ENCODE measurements around the gene JAKMIP3. TPM values are rescaled to one million over a fixed set of nuclear protein-coding genes. Genes with fewer than 3 reads are reported as not detected.
"Not testable (repeated sequence)": the region's sequence is repeated elsewhere in the genome, so short reads cannot be mapped to it uniquely, and the experiment has no call there.

JAKMIP3 gene
- total RNA-seq, 4 donors from 2014 or later = 0.26 to 1.3 (median 1.2) TPM; not detected in 1

- intact Hi-C loops (cut with DNase I; ENCODE audit: low total_unique reads) = no loop called here
- Histone ChIP-seq H3K36me3 (no peaks in the 10 kb centered on the region), H3K4me3 (no peak overlapping the region), H3K27ac (no peak overlapping the region), H3K4me1 (no peaks in the 10 kb centered on the region), H3K9me3 (no peaks in the 10 kb centered on the region), H3K27me3 (no peaks in the 10 kb centered on the region)
- no peak for DNase-seq
- TF ChIP-seq, protein P1, sequence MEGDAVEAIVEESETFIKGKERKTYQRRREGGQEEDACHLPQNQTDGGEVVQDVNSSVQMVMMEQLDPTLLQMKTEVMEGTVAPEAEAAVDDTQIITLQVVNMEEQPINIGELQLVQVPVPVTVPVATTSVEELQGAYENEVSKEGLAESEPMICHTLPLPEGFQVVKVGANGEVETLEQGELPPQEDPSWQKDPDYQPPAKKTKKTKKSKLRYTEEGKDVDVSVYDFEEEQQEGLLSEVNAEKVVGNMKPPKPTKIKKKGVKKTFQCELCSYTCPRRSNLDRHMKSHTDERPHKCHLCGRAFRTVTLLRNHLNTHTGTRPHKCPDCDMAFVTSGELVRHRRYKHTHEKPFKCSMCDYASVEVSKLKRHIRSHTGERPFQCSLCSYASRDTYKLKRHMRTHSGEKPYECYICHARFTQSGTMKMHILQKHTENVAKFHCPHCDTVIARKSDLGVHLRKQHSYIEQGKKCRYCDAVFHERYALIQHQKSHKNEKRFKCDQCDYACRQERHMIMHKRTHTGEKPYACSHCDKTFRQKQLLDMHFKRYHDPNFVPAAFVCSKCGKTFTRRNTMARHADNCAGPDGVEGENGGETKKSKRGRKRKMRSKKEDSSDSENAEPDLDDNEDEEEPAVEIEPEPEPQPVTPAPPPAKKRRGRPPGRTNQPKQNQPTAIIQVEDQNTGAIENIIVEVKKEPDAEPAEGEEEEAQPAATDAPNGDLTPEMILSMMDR (IDR thresholded peaks at IDR 0.05) = no peak
- no peak for TF ChIP-seq POLR2A (IDR thresholded peaks at IDR 0.05)
Observed at GRCh38 chr10:132075909-132076577, 10.3 kb downstream of the JAKMIP3 start.

- Histone ChIP-seq H3K27me3 (no peaks in the 10 kb centered on the region), H3K4me1 (no peaks in the 10 kb centered on the region), H3K36me3 (no peaks in the 10 kb centered on the region), H3K9me3 (no peaks in the 10 kb centered on the region), H3K4me3 (no peak overlapping the region), H3K27ac (no peak overlapping the region)
- DNase-seq = no peak
- TF ChIP-seq POLR2A (IDR thresholded peaks at IDR 0.05) = no peak
- TF ChIP-seq, protein P1 (IDR thresholded peaks at IDR 0.05) = no peak
- intact Hi-C loops (cut with DNase I; ENCODE audit: low total_unique reads) = no loop called here
Observed at GRCh38 chr10:132076578-132077081, 10.9 kb downstream of the JAKMIP3 start.

- no peak overlapping the region for H3K27ac ChIP-seq
- intact Hi-C loops (cut with DNase I; ENCODE audit: low total_unique reads) = no loop called here
- H3K4me3 ChIP-seq = no peak overlapping the region
- TF ChIP-seq, protein P1 (IDR thresholded peaks at IDR 0.05) = no peak
- no peak for TF ChIP-seq POLR2A (IDR thresholded peaks at IDR 0.05)
- H3K4me1 ChIP-seq = no peaks in the 10 kb centered on the region
- no peak for DNase-seq
- H3K9me3 ChIP-seq = no peaks in the 10 kb centered on the region
- no peaks in the 10 kb centered on the region for H3K36me3 ChIP-seq
- no peaks in the 10 kb centered on the region for H3K27me3 ChIP-seq
Observed at GRCh38 chr10:132077091-132077490, 11.3 kb downstream of the JAKMIP3 start.

- no peak for TF ChIP-seq POLR2A (IDR thresholded peaks at IDR 0.05)
- TF ChIP-seq, protein P1 (IDR thresholded peaks at IDR 0.05) = no peak
- H3K4me1 ChIP-seq = no peaks in the 10 kb centered on the region
- no peak overlapping the region for H3K4me3 ChIP-seq
- peak in 1 of 2 donors; percentile 8 for DNase-seq
- intact Hi-C loops (cut with DNase I; ENCODE audit: low total_unique reads) = no loop called here
- no peaks in the 10 kb centered on the region for H3K9me3 ChIP-seq
- no peaks in the 10 kb centered on the region for H3K36me3 ChIP-seq
- no peaks in the 10 kb centered on the region for H3K27me3 ChIP-seq
- no peak overlapping the region for H3K27ac ChIP-seq
Observed at GRCh38 chr10:132078746-132079345, 13.1 kb downstream of the JAKMIP3 start.

GRCh38 chr10:132084384-132084783 is 18.6 kb downstream of the JAKMIP3 start:
- intact Hi-C loops (cut with DNase I; ENCODE audit: low total_unique reads); H3K9me3 ChIP-seq; H3K4me1 ChIP-seq; H3K4me3 ChIP-seq; H3K27ac ChIP-seq; H3K27me3 ChIP-seq; DNase-seq; H3K36me3 ChIP-seq: not testable (repeated sequence)

GRCh38 chr10:132093236-132093635 is 27.5 kb downstream of the JAKMIP3 start:
- H3K4me1 ChIP-seq; DNase-seq; H3K9me3 ChIP-seq; H3K27ac ChIP-seq; H3K36me3 ChIP-seq; H3K27me3 ChIP-seq; H3K4me3 ChIP-seq; intact Hi-C loops (cut with DNase I; ENCODE audit: low total_unique reads): not testable (repeated sequence)

All from uterus (tissue), 4 donors.